Measurements from ENCODE around the gene NOL4L.

DNA sequence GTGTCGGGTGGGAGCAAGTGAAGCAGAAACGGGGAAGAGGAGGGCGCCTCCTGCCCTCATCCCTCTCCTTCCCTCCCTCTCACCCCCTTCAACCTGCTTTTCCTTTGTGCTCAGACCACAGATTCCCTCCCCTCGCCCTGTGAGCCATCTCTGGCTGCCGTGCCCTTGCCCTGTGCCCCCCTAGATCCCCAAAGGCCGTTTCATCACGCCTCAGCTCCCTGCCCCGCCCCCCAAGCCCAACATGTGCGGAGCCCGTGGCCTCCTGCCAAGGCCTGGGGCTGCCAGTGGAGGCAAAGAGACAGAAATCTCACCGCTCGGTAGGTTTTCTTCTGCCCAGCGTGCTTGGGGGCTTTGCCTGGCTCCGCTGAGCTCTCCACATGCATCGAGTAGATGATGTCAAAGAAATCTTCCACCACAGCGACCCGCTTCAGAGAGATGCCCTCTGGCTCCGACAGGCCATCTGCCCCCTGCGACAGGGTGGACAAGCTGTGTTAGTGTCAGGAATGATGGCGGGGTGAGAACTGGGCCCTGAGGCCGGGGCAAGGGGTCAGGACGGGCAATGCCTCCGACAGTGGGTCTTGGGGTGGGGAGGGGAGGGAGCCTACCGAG lies 57.6 kb downstream of the NOL4L start:
- TF ChIP-seq EP300 (IDR thresholded peaks at IDR 0.05) (no peak), POLR2A (IDR thresholded peaks at IDR 0.05) (no peak), POLR2AphosphoS5 (IDR thresholded peaks at IDR 0.05) (no peak)
- TF ChIP-seq, protein P1, sequence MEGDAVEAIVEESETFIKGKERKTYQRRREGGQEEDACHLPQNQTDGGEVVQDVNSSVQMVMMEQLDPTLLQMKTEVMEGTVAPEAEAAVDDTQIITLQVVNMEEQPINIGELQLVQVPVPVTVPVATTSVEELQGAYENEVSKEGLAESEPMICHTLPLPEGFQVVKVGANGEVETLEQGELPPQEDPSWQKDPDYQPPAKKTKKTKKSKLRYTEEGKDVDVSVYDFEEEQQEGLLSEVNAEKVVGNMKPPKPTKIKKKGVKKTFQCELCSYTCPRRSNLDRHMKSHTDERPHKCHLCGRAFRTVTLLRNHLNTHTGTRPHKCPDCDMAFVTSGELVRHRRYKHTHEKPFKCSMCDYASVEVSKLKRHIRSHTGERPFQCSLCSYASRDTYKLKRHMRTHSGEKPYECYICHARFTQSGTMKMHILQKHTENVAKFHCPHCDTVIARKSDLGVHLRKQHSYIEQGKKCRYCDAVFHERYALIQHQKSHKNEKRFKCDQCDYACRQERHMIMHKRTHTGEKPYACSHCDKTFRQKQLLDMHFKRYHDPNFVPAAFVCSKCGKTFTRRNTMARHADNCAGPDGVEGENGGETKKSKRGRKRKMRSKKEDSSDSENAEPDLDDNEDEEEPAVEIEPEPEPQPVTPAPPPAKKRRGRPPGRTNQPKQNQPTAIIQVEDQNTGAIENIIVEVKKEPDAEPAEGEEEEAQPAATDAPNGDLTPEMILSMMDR (IDR thresholded peaks at IDR 0.05): no peak

Measured in suprapubic skin (tissue), 4 donors.